Urinary bladder (tissue), 4 donors: ENCODE measurements around the gene TRPM3. TPM values are rescaled to one million over a fixed set of nuclear protein-coding genes. Genes with fewer than 3 reads are reported as not detected.

Experiments used
- DNase-seq: peaks from one replicate; pipeline ENCODE4 v3.0.0-alpha.2; 2015; ENCODE audit errors: extremely low spot score
- H3K27ac ChIP-seq: one replicate; pipeline ENCODE4 v1.5.1; 2013; ENCODE audit warnings: low read depth, mild to moderate bottlenecking, moderate library complexity
- H3K36me3 ChIP-seq: one replicate; pipeline ENCODE4 v1.6.1; 2013; ENCODE audit warnings: mild to moderate bottlenecking, moderate library complexity; ENCODE audit not compliant: insufficient read depth
- H3K4me1 ChIP-seq: one replicate; pipeline ENCODE4 v1.6.1; 2013; ENCODE audit warnings: mild to moderate bottlenecking, moderate library complexity; ENCODE audit not compliant: insufficient read depth
- H3K4me3 ChIP-seq: one replicate; pipeline ENCODE4 v1.5.1; 2013; ENCODE audit warnings: low read depth, low read length
- WGBS: extraction: QIAGEN DNeasy Blood & Tissue Kit; methylation state at CpG from one replicate; pipeline ENCODE4 v1.1.7; 2013; 5-methylcytosine and 5-hydroxymethylcytosine counted together
- polyA plus RNA-seq: library from polyadenylated mRNA; stranded (reverse); fragments of 200-250 nt; gene quantifications from one replicate; pipeline ENCODE4 v1.2.3, GENCODE V29; 2013
- total RNA-seq: library from RNA; depleted of rRNA; stranded (reverse); fragments of >200 nt; gene quantifications from one replicate; pipeline ENCODE4 v1.2.3, GENCODE V29; 2014
- donor health status: healthy with polysubstance abuse.
- donor health status: healthy.

Gene TRPM3
- total and polyA plus RNA-seq, 2 donors, result 0.20 to 14.3 TPM

GRCh38 chr9:70588999-70589398 is 532.4 kb downstream of the TRPM3 start:
- no peak overlapping the region for H3K27ac ChIP-seq
- WGBS, result 90% methylated on average over 4 of the region's 4 CpGs
- H3K4me1 ChIP-seq, result peaks cover 2% of the 10 kb centered on the region
- DNase-seq, result no peak
- H3K4me3 ChIP-seq, result no peak overlapping the region
- H3K36me3 ChIP-seq, result no peaks in the 10 kb centered on the region

GRCh38 chr9:70588381-70588780 is 533.0 kb downstream of the TRPM3 start:
- Histone ChIP-seq H3K4me3 (no peak overlapping the region), H3K4me1 (peaks cover 2% of the 10 kb centered on the region), H3K36me3 (no peaks in the 10 kb centered on the region), H3K27ac (no peak overlapping the region)
- DNase-seq, result no peak
- WGBS, result 82% methylated on average over 11 of the region's 11 CpGs

- no peak overlapping the region for H3K27ac ChIP-seq
- no peak for DNase-seq
- 27% methylated on average over 3 of the region's 3 CpGs for WGBS
- H3K4me3 ChIP-seq, result no peak overlapping the region
- H3K36me3 ChIP-seq, result no peaks in the 10 kb centered on the region
- H3K4me1 ChIP-seq, result peaks cover 2% of the 10 kb centered on the region
Observed at GRCh38 chr9:70587201-70587600, 534.2 kb downstream of the TRPM3 start.

GRCh38 chr9:70586476-70586875 is 534.9 kb downstream of the TRPM3 start:
- Histone ChIP-seq H3K36me3 (no peaks in the 10 kb centered on the region), H3K4me3 (no peak overlapping the region), H3K27ac (no peak overlapping the region), H3K4me1 (peaks cover 2% of the 10 kb centered on the region)
- WGBS, result 59% methylated on average over 4 of the region's 4 CpGs
- no peak for DNase-seq

GRCh38 chr9:70581955-70582350 is 539.5 kb downstream of the TRPM3 start:
- 88% methylated on average over 2 of the region's 2 CpGs for WGBS
- no peak for DNase-seq
- Histone ChIP-seq H3K36me3 (no peaks in the 10 kb centered on the region), H3K4me1 (no peaks in the 10 kb centered on the region), H3K4me3 (no peak overlapping the region), H3K27ac (no peak overlapping the region)

- Histone ChIP-seq H3K4me1 (no peaks in the 10 kb centered on the region), H3K4me3 (no peak overlapping the region), H3K36me3 (no peaks in the 10 kb centered on the region), H3K27ac (no peak overlapping the region)
- WGBS, result 83% methylated on average over 7 of the region's 7 CpGs
- DNase-seq, result no peak
Observed at GRCh38 chr9:70581214-70581954, 540.0 kb downstream of the TRPM3 start.

GRCh38 chr9:70580606-70581195 is 540.7 kb downstream of the TRPM3 start:
- Histone ChIP-seq H3K27ac (no peak overlapping the region), H3K36me3 (no peaks in the 10 kb centered on the region), H3K4me3 (no peak overlapping the region), H3K4me1 (no peaks in the 10 kb centered on the region)
- WGBS, result 80% methylated on average over 4 of the region's 4 CpGs
- no peak for DNase-seq

GRCh38 chr9:70579686-70580085 is 541.7 kb downstream of the TRPM3 start:
- H3K36me3 ChIP-seq, result no peaks in the 10 kb centered on the region
- no peak overlapping the region for H3K27ac ChIP-seq
- 83% methylated on average over 7 of the region's 7 CpGs for WGBS
- DNase-seq, result no peak
- no peaks in the 10 kb centered on the region for H3K4me1 ChIP-seq
- H3K4me3 ChIP-seq, result no peak overlapping the region

GRCh38 chr9:70578720-70579119 is 542.7 kb downstream of the TRPM3 start:
- Histone ChIP-seq H3K27ac (no peak overlapping the region), H3K4me3 (no peak overlapping the region)
- WGBS, result 93% methylated on average over 1 of the region's 1 CpG

GRCh38 chr9:70577671-70578070 is 543.8 kb downstream of the TRPM3 start:
- no peak overlapping the region for H3K27ac ChIP-seq
- H3K4me1 ChIP-seq, result no peaks in the 10 kb centered on the region
- no peak overlapping the region for H3K4me3 ChIP-seq
- 96% methylated on average over 5 of the region's 5 CpGs for WGBS
- H3K36me3 ChIP-seq, result no peaks in the 10 kb centered on the region
- no peak for DNase-seq

More at GRCh38 chr9:70578720-70579119, 542.7 kb downstream of the TRPM3 start:
- H3K36me3 ChIP-seq, result no peaks in the 10 kb centered on the region
- H3K4me1 ChIP-seq, result no peaks in the 10 kb centered on the region
- DNase-seq, result no peak

- DNase-seq, result no peak
- H3K4me1 ChIP-seq, result no peaks in the 10 kb centered on the region
- H3K36me3 ChIP-seq, result no peaks in the 10 kb centered on the region
- H3K4me3 ChIP-seq, result no peak overlapping the region
- WGBS, result 90% methylated on average over 2 of the region's 2 CpGs
- H3K27ac ChIP-seq, result no peak overlapping the region
Observed at GRCh38 chr9:70576116-70576515, 545.3 kb downstream of the TRPM3 start.

GRCh38 chr9:70574151-70574837 is 547.1 kb downstream of the TRPM3 start:
- no peak overlapping the region for H3K27ac ChIP-seq
- DNase-seq, result no peak
- 19% methylated on average over 2 of the region's 2 CpGs for WGBS
- H3K4me3 ChIP-seq, result no peak overlapping the region
- no peaks in the 10 kb centered on the region for H3K36me3 ChIP-seq
- no peaks in the 10 kb centered on the region for H3K4me1 ChIP-seq

- Histone ChIP-seq H3K36me3 (no peaks in the 10 kb centered on the region), H3K4me1 (no peaks in the 10 kb centered on the region), H3K4me3 (no peak overlapping the region), H3K27ac (no peak overlapping the region)
- DNase-seq, result no peak
Observed at GRCh38 chr9:70573308-70573707, 548.1 kb downstream of the TRPM3 start.

GRCh38 chr9:70571258-70571657 is 550.2 kb downstream of the TRPM3 start:
- Histone ChIP-seq H3K27ac (no peak overlapping the region), H3K4me3 (no peak overlapping the region), H3K36me3 (no peaks in the 10 kb centered on the region), H3K4me1 (no peaks in the 10 kb centered on the region)
- no peak for DNase-seq
- WGBS, result 92% methylated on average over 5 of the region's 5 CpGs
